ENCODE data around the gene WDR47.
"Not testable (repeated sequence)": the region's sequence is repeated elsewhere in the genome, so short reads cannot be mapped to it uniquely, and the experiment has no call there.

Gene WDR47

GRCh38 chr1:109041621-109042468, at the start of gene WDR47:
Gene WDR47, minus strand, starts transcription at chr1:109042102. Its CDS starts 18,590 bp downstream, at chr1:109023512.
- DNase-seq = peak; percentile 93

- peak; percentile 38 for DNase-seq
These were observed 49.4 kb upstream of the WDR47 start for GRCh38 chr1:109091078-109091838.

- DNase-seq = peak; percentile 89
These were observed 48.5 kb upstream of the WDR47 start, which contains the start of gene TMEM167B for GRCh38 chr1:109090196-109091077. Gene TMEM167B, plus strand, starts transcription at chr1:109090764. Its CDS starts 109 bp downstream, at chr1:109090873.

GRCh38 chr1:109089242-109090015, 47.5 kb upstream of the WDR47 start:
- no peak for DNase-seq

GRCh38 chr1:109084563-109085517, 42.9 kb upstream of the WDR47 start:
- DNase-seq = no peak

DNA sequence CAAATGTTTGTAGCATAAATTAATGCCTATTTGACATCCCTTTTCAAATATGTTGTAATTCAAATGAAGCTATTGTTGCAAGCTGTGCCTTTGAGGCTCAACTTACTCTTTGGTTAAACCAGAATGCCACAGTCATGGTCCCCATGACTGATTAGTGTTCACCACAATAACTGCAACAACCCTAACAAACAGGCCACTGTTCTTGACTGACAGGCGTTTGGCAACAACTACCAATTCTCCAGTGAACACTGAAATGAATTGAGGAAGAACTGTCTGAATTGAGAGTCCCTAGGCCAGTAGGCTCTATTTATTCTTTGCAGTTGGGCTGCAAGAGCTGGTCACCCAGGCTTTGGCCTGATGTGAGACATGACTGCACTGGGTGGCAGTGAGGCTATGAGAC, 42.0 kb upstream of the WDR47 start:
- DNase-seq = no peak

DNA sequence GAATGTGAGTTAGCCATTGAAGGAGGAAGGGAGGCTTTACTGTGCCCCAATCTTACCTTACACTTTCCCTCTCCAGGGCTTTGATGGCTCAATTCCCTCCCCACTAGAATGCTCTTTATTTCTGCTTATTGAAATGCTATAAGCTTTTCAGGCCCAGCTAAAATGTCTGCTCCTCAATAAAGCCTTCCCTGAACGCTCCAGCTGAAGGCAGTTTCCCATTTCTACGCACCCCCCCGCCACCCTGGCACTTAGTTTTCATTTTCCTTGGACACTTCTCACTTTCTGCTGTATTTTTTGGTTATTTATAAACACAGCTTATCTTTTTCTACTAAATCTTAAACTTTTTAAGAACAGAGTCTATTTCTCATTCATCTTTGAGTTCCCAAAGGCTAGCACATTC, 41.6 kb upstream of the WDR47 start:
- DNase-seq = no peak

DNA sequence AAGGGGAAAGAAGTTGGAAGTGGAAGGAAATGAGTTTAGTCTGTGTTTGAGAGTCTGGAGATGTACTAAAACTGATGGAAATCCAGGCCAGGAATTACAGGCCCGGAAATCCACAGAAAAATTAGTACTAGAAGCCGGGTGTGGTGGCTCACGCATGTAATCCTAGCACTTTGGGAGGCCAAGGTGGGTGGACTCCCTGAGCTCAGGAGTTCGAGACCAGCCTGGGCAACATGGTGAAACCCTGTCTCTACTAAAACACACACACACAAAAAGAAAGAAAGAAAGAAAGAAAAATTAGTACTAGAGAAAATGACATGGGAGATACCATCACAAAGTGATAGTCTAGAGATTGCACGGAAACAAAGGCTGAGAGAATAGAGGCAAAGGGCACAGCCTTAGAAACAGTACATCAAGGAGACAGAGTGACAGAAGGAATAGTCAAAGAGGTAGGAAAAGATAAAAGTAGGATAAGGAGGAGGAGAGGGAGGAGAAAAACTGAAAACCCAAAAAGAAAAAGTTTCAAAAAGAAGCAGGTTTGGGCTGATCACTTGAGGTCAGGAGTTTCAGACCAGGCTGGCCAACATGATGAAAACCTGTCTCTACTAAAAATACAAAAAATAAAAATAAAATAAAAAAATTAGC, 38.7 kb upstream of the WDR47 start:
- DNase-seq = no peak

DNA sequence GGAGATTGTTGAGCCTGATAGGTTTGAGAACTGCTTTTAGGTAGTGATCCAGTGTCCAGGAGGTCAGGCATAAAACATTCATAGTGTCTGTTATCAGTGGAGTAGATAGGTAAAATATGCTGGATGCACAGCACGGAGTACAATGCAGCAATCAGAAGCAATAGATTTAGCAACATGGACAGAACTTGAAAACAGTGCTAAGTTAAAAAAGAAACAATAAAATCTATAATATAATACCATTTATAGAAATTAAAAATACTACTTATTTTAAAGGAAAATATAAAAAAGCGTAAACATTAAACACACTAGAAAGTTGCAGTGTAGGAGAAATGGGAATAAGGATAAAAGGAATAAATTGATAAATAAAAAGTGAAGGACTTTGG, 37.3 kb upstream of the WDR47 start:
- no peak for DNase-seq

DNA sequence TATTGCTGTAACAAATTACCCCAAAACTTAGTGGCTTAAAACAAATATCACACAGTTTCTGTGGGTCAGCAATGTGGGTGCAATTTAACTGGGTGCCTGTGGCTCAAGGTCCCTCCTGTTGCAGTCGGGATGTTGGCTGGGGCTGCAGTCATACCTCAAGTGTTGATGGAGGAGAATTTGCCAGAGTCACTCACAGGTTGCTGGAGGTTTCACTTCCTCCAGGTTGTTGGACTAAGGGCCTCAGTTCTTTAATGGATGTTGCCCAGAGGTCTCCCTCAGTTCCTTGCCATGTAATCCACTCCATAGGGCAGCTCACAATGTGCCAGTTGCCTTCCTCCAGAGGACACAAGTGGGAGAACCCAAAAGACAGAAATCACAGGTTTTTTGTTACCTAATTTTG, 36.4 kb upstream of the WDR47 start:
- DNase-seq = peak; percentile 71

- DNase-seq = peak; percentile 89
These were observed 33.9 kb upstream of the WDR47 start, which contains the start of gene TAF13 for GRCh38 chr1:109075531-109076490. Gene TAF13, minus strand, starts transcription at chr1:109076003. Its CDS starts 56 bp downstream, at chr1:109075947.

GRCh38 chr1:109069294-109069693, 27.4 kb upstream of the WDR47 start:
- no peak for DNase-seq

DNA sequence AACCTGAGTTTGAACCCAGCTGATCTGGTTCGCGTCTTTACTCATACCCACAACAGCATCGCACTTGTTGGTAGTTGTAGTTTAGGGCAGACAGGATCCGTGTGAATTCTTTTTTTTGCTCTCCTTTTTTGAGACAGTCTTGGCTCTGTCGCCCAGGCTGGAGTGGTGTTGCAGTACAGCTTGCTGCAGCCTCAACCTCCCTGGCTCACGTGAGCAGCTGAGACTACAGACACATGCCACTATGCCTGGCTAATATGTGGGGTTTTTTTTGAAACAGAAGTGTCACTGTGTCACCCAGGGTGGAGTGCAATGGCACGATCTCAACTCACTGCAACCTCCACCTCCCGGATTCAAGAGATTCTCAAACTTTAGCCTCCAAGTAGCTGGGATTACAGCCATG, 26.0 kb upstream of the WDR47 start:
- no peak for DNase-seq

- no peak for DNase-seq
These were observed 23.2 kb upstream of the WDR47 start for GRCh38 chr1:109065137-109065536.

DNA sequence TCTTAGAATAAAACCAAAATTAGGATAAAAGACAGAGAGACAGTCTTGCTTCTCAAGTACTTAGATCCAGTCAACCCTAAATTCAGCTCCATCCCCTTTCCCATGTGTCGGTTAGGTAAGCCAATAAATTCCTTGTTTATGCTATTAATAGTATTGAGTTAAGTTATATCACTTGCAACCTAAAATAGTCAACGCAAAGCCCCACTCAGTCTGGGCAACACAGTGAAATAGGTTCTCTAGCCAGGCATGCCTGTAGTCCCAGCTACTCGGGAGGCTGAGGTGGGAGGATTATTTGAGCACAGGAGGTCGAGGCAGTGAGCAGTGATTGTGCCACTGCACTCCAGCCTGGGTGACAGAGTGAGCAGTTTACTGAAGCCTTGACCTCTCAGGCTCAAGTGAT, 19.3 kb upstream of the WDR47 start:
- no peak for DNase-seq

DNA sequence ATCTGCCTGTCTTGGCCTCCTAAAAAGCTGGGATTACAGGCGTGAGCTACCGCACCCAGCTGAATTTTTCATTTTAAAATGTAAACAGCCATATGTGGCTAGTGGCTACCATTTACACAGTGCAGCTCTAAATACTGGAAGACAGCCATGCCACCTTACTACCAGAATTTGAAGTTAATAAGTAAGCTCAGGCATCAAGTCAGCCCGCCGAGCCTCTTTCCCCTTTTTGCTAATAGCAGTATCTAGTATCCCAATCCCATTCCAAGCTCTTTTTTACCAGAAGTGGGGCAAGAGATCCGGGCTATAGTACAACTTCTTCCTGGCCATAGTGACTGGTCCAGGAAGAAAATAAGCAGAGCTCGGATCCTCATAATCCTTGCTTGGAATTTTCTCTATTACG, 18.8 kb upstream of the WDR47 start:
- no peak for DNase-seq

DNA sequence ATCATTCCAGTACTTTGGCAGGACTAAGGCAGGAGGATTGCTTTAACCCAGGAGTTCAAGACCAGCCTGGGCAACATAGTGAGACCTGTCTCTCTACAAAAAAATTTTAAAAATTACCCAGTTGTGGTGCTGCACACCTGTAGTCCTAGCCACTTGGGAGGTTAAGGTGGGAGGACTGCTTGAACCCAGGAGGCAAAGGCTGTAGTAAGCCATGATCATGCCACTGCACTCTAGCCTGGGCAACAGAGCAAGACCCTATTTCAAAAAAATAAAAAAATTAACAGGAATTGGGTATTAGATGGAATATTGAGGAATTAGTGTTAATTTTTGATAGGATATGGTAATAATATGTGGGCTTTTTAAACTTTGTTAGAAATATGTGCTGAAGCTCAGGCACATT, 17.1 kb upstream of the WDR47 start:
- no peak for DNase-seq

DNA sequence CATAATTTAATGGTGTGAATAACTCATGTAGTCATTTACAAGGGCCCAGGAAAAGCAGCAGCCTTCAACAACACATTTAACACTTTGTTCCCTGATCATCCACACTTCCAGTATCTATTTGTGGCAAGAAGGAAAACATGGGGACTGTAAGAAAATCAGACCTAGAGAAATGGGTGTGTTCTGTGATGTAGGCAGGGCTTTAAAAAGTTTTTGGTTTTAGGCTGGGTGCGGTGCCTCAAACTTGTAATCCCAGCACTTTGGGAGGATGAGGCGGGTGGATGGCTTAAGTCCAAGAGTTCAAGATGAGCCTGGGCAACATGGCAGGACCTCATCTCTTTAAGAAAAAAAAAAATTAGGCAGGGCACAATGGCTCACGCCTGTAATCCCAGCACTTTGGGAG, 14.2 kb upstream of the WDR47 start:
- DNase-seq = no peak

GRCh38 chr1:109052145-109052544, 10.2 kb upstream of the WDR47 start:
- not testable (repeated sequence) for DNase-seq

Data from RPMI8226 (cell line).